HG02798 (cell line): ENCODE measurements around the gene IL21.

Source experiments
- ATAC-seq: cut with Tn5 transposase; IDR thresholded peaks from one replicate; pipeline ENCODE4 v1.9.1; 2021; ENCODE audit warnings: mild to moderate bottlenecking; ENCODE audit not compliant: unreplicated experiment, poor library complexity

The IL21 gene

DNA sequence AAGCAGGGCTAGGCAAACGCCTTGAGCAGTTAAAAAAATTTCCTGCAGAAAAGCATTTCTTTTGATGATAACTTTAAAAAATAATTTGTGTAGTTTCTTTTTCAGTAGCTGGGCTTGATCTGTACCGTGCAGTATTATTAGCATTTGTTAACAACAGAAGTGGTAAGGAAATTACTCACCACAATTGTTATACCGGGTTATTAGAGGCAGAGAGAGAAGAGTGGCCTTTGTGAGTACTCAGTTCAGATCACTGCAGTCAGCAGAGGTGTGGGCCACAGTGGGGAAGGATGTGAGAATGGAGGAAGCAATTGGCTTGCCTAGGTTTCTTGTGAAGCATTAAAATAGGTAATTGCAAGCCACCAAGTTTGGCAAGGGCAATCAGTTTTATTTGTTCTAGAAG, 14.3 kb upstream of the IL21 start:
- ATAC-seq: peak; percentile 62

DNA sequence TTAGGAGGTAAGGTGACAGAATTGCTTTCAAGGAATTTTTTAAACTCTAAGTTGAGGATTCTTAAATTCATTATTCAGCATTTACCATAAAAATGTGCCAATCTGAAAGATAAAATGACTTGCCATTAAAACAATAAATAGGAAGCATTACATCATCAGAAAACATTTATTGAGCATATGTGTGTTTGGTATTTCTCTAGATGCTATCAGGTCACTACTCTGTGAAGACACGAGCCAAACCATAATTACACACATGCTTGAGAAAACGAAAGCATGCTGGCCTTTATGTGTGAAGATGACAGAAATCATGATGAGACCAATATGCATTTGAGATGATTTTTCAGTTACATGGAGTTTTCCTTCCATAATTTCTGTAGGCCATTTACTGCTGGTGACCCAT, 12.3 kb upstream of the IL21 start:
- no peak for ATAC-seq

DNA sequence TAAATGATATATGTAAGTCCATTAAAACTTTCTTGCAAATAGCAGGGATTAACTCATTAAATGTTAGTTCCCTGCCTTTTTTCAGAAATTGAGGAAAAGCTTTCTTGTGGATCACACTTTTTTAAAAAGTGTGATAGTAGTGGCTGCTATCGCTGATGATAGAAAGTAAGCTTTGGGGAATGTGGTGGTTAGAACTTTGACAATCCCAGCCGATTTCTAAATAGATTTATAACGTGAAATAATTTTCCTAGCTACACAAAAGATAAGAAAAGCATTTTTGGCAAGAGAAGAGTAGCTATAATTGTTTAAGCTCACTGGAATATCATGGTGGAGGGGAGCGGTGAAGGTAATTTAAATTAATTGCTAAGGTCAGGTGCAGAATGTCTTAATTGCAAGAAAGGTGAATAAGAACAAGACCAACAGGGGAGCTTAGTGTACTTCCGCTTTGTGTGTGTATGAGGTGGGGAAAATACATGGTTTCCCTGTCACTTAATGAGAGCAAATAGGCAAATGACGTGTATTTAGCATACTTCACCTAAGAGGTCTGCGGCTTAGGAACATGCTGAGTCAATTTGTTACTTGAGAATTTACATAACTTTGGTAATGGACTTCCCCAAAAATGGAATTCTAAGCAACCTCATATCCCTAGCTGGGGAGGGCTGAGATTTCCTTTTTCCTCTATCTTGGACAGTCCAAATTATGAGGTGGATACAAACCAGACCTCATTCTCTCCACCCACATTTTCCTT, 11.7 kb upstream of the IL21 start:
- peak; percentile 81 for ATAC-seq

DNA sequence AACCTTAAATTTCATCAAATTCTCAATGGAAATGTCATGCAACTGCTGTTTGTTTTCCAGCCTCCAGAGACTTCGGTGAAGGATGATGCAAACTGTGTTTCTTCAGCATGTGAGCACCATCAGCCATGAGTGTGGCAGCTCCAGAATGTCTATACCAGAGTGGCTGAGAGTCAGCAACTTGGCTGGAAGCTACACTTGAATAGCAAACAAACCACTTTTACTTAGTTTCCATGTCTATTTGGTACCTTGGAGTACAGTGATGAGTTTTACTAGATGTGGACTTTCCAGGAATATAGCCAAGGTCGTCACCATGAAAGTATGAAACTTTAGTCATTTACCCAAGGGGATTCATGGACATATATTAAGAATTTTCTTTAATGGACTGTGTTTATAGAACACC, 4.3 kb upstream of the IL21 start:
- no peak for ATAC-seq

DNA sequence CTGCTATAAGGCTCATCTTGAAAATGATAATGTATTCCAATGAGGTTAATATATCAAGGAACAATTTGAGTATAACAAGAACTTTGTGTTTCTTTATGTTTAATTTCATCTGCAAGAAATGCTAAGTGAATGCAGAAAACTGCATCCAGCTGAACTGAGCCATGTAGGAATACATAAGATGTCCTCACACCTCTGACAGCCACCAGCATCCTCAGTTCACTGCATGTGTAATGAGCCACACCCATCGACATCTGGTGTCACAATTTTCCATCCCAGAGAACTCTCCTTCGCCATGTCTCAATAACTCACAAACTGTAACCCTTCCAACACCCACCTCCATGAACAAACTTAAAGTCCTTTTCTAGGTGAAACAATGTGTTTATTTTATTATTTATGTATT, 3.3 kb upstream of the IL21 start:
- ATAC-seq: no peak

DNA sequence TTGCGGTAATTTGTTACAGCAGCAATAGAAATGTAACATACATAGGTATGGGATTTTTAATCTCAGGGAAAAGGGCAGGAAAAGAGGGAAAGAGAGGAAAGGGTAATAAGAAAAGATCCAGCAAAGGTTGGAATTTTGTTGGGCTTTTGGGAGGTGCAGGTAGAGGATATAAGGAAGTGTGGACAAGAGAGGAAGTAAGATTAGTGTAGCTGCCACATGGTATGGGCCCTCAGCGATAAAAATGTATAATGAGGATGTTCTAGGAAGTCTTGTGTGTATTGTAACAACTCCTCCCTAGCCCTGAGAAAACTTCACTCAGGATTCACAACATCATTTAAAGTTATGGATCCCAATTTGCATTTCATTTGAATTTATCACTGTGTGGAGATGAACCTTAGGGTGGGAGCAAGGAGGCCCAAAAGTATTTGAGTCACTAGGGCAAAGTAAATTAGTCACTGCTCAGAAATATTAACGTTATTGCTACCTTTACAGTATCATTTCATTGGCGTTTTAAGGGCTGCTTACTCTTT, 2.8 kb upstream of the IL21 start:
- ATAC-seq: no peak

DNA sequence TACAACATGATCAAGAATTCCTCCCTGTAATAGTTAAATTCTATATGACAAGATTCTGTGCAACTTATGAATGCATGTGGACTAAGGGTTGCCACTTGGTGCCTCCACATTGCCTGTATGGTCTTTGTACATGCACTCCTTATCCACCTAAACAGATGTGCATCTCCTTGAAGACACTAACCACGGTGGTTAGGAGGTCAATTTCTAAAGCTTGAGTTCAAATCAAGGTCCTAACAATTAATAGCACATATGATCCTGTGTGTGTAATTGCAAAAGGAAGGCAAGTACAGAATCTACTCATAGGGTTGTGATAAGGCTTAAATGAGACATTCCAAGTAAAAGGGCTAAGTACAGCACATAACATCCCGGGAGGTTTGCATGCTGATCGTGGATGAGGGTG, 1.5 kb upstream of the IL21 start:
- ATAC-seq: no peak

DNA sequence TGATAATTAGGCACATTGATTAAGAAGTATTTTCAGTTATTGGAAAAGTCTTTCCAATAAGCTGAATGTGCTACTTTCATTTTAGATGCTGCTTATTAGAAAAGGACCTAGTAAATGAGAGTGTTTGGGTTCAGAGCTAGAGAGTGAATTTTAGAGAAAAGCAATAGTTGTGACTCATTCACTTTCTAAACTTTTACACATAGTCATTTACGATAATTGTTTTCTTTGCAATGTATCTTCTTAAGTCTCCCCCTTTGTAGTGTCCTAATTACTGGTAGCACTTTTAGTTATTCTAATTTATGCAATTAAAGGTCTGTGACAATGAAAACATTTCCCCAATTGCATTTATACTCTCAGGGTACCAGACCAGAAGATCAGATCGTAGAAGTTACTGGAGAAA, 1.3 kb downstream of the IL21 start:
- ATAC-seq: no peak

DNA sequence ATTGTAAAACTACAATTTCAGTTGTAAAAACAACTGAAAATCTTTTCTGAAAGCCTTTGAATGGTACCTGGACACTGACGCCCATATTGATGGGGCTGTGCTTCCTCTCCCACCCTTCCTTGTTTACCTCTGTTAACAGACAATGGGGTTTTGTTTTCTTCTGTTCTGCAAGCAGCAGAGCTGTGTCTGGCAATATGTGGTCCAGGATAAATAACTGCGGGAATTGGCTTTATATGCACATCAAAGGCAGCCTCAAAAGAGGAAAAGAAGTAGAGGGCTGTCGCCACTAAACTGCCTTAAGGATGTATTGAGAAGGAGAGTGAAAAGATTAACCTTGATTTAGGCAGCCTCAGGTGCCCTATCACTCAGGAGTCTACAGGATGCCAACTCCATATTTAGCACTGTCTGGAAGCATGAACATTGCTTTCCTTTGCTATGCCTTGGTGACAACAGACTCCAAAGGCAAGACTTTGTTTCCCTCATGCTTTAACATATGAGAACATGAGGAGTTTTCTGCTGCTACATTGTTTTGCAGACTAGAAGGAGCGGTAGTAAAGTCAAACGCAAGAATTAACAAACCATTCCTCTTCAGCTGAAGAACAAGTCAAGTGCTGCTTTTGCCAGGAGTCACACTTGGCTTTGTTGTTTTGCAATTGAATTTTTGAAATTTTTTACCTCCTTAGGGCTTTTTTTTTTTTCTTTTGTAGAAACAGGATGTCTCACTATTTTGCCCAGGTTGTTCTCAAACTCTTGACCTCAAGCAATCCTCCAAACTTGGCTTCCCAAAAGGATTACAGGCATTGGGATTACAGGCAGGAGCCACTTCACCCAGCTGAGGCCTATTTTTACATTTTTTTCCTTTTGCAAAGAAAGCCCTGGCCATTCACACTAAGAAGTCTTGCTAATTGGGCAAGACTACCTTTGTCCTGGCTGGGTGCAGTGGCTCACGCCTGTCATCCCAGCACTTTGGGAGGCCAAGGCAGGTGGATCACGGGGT, 3.0 kb downstream of the IL21 start:
- no peak for ATAC-seq

DNA sequence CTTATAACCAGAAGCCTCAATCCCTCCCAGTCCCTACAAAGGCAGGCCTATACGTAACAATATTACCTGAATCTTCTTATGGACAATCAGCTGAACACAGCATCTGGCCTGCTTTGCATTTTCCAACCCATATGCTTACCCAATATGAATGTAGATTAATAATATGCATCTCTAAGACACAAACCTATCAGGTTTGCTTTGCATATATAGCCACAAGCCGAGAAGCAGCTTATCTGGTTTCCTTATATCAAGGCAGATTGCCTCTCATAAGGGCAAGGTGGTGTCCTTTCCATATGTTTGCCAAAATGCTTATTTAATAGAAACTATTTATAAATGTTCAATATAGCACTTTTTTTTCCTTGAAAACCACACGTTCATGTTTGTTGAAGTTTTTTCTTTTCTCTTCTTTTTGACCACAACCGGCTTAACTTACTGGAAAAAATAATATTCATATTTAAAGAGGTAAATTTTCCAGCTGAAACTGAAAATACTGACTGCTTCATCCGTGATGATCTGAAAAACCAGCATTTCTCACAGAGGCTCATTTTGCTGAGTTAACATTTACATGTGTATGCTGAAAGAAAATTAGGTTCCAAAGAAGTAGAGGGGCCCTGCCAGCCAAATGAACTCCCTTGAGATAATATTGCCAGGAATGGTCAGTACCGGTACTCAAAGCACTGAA, 3.8 kb downstream of the IL21 start:
- no peak for ATAC-seq

DNA sequence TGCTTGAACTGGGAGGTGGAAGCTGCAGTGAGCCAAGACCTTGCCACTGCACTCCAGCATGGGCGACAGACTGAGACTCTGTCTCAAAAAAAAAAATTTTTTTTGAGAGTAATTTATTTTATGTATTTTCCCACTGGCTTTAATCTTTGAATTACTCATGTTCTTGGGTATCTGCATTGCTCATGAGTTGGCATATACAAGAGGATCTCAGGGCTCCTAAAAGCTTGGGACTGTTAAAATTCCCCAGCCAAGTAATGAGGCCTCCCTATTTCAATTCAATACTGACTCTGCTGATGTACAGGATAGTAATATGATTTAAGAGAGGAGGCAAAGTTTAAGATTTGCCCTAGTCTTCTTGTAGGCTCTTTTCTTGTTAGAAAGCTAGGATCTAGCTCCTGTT, 6.2 kb downstream of the IL21 start:
- no peak for ATAC-seq

DNA sequence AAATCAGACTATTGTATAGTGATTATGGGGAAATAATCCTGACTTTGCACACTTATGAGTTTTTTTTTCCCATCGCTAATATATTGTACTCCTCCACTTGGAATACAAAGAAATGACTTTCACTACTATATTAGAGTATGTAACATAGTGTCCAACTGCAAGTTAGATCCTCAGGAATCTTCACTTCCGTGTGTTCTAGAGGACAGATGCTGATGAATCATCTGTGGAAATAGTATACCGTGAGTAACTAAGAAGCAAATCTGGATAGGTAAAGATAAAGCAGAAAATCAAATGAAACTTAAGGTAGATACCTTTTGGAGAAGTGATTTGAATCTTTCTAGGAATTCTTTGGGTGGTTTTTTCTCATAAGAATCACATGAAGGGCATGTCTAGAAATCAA, 8.3 kb downstream of the IL21 start:
- no peak for ATAC-seq

DNA sequence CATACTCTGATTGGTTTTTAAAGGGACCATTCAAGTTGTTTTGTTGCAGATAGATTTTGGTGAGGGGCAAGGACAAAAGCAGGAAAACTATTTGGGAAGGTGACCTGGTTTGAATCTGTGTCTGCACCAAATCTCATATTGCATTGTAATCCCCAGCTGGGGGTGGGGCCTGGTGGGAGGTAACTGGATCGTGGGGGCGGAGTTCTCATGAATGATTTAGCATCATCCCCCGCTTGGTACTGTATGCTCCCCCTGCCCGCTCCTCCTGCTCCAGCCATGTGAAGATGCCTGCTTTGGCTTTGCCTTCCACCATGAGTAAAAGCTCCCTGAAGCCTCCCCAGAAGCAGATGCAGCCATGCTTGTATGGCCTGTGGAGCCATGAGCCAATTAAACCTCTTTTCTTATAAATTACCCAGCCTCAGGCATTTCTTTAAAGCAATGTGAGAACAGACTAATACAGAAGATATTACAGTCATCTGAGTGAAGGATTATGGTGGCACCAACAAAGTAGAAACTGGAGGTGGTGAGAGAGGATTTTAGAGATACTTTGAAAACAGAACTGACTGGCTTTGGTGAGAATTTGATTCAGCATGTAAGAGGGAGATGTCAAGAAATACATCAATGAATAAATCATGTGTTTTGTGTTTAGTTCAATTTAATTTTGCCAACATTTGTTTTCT, 14.4 kb downstream of the IL21 start:
- ATAC-seq: no peak

DNA sequence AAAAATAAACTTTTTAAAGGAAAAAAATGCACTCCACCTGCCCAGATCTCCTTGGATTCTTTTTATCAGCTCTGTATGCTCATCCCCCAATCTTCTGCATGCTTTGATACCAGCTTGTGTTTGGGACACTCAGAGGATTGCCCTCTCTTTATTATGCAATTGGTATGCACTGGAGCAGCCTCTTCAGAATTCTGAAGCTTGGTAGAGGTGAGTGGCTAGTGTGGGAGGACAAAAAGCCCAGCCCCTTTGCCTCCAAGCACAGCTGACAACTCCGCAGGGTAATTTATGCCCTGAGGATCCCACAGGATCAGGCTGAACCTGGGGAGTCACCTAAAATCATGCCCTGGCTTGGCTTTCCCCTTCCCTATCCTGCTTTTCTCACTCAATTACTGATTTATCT, 16.7 kb downstream of the IL21 start:
- no peak for ATAC-seq

DNA sequence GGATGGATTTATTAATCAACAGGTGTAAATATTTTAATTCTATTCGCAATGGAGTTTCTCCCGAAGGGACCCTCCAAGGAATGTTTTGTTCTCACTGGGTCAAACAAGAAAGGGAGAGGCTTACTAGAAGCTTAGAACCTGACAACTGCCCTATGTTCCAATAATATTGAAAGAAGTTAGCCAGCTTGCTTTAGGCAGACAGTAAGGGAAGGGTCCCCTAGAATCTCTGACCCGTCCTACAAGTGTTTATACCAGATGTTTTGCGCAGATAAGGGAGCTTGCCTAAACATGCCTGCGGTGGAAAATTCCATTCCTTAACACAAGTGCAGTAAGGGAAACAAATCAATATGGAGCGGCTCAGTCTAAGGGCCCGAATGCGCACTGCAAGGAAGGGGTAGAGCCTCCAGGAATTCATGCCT, 17.7 kb downstream of the IL21 start:
- ATAC-seq: no peak

DNA sequence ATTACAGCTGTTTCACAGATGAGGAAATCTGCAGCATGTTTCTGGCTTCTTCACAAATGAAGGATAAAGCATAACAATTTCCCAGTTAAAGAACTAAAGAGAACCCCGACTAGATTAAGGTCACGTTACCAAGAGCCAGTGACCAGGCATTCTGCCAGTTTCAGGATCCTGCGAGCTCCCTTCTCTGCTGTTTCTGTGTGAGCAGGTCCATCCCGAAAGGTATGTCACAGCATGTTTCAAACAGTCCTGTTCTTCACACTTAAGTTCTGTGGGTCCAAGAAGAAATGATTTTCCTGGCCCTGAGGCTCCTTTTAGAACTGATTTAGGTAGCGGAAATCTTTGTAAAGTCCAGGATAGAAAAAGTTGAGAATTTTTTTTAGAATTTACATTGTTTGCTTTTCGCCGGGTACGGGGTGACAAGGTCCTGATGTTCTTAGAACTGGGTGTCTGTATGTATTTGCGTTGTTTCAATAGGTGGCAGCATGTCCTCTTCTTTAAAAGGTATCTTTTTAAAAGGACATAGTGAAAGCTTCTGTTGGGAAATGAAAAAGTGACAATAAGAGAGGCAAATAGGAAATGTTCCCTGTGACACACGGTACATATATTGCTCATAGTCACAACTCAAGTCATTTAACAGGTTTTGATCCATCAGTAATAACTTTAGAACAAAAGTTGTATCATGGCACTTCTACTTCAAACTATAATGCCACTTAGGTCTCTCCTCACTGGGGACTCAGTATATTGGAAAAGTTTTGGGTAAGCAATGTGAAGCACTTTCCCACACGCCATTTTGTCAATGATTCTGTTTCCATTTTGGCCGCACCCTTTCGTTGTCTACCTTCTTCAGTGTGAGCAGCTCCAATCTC, 18.4 kb downstream of the IL21 start:
- peak; percentile 62 for ATAC-seq

DNA sequence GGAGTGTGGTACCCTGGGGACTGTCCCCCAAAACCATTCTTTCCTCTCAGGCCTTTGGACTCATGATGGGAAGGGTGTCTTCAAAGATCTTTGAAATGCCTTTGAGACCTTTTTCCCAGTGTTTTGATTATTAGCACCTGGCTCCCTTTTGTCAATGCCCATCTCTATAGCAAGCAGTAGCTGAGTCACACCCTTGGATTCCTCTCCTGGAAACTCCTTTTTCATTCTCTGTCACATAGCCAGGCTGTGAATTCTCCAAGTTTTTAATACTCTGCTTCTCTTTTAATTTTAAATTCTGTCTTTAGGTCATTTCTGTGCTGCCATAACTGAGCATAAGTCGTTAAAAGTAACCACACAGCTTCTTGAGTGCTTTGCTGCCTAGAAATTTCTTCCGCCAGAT, 29.7 kb downstream of the IL21 start:
- ATAC-seq: no peak

DNA sequence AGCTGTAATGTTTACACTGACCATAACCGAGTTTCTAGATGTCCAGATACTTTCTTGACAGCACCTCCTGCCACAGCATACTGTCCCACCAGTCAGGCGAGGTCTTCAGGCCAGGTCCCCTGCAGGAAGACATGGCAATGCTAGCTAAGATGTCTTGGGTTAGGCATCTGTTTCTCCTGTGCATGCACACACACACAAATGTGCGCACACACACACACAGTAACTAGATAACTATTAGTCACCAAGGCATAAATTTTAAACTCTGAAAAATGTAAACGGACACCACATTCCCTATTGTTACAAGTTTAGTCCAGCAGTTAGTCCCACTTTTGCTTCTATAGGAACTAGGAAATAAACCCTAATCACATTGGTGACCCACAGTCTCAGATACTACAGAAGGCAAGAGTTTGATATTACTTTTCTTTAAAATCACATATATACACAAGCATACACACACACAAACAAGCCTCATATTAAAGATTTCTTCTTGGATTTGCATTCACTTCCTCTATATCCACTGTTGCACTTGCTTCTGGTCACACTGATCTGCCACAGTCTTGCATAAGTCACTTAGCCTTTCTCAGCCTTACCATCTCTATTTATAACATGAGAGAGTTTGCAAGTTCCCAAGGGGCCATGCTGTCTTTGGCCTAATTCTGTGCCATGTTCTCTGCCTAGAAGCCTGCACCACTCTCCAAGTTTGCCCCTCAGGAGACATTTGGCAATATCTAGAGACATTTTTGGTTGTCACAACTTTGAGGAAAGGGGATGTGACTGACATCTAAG, 32.2 kb downstream of the IL21 start:
- ATAC-seq: no peak
